ENCODE measurements around the gene SPATA19. TPM values are rescaled to one million over a fixed set of nuclear protein-coding genes. Genes with fewer than 3 reads are reported as not detected.

Gene SPATA19
- total RNA-seq, 1 donor from 2014 or later: not detected

GRCh38 chr11:133835593-133836548, 9.4 kb downstream of the SPATA19 start:
- peak; percentile 17 for ATAC-seq

GRCh38 chr11:133834682-133835592, 10.4 kb downstream of the SPATA19 start:
- ATAC-seq: peak; percentile 67

GRCh38 chr11:133833898-133834681, 11.2 kb downstream of the SPATA19 start:
- ATAC-seq: peak; percentile 11

GRCh38 chr11:133832991-133833897, 12.1 kb downstream of the SPATA19 start:
- ATAC-seq: no peak

GRCh38 chr11:133832096-133832990, 13.0 kb downstream of the SPATA19 start:
- no peak for ATAC-seq

GRCh38 chr11:133830931-133831907, 14.1 kb downstream of the SPATA19 start:
- no peak for ATAC-seq

GRCh38 chr11:133829566-133829965, 15.7 kb downstream of the SPATA19 start:
- ATAC-seq: peak; percentile 21

GRCh38 chr11:133828871-133829270, 16.4 kb downstream of the SPATA19 start:
- no peak for ATAC-seq

GRCh38 chr11:133827556-133827955, 17.8 kb downstream of the SPATA19 start:
- no peak for ATAC-seq

- no peak for ATAC-seq
Observed at GRCh38 chr11:133826866-133827265, 18.4 kb downstream of the SPATA19 start.

- no peak for ATAC-seq
Observed at GRCh38 chr11:133825666-133826065, 19.6 kb downstream of the SPATA19 start.

- no peak for ATAC-seq
Observed at GRCh38 chr11:133825156-133825555, 20.2 kb downstream of the SPATA19 start.

GRCh38 chr11:133824593-133824992, 20.7 kb downstream of the SPATA19 start:
- ATAC-seq: no peak

GRCh38 chr11:133823614-133824013, 21.7 kb downstream of the SPATA19 start:
- no peak for ATAC-seq

GRCh38 chr11:133823211-133823610, 22.1 kb downstream of the SPATA19 start:
- no peak for ATAC-seq

- ATAC-seq: peak; percentile 53
Observed at GRCh38 chr11:133821776-133822175, 23.5 kb downstream of the SPATA19 start.

- no peak for ATAC-seq
Observed at GRCh38 chr11:133819746-133820315, 25.5 kb downstream of the SPATA19 start.

GRCh38 chr11:133819114-133819513, 26.2 kb downstream of the SPATA19 start:
- ATAC-seq: no peak

Data from esophagus mucosa (tissue), 1 donor.